NT2/D1 (cell line): Measurements from ENCODE around the gene POU2F2.

ENCODE experiments used
- DNase-seq: peaks from one replicate; pipeline ENCODE4 v3.0.0-alpha.2; 2011; ENCODE audit warnings: low read depth, low spot score
- H3K27me3 ChIP-seq: 2 replicates; pipeline ENCODE4 v1.6.0; 2011; ENCODE audit warnings: mild to moderate bottlenecking; ENCODE audit not compliant: insufficient read length, insufficient read depth
- H3K36me3 ChIP-seq: 2 replicates; pipeline ENCODE4 v1.6.1; 2011; ENCODE audit warnings: mild to moderate bottlenecking, low read length, mixed read lengths; ENCODE audit not compliant: insufficient read depth, insufficient read length
- H3K4me1 ChIP-seq: 2 replicates; pipeline ENCODE4 v1.5.1; 2011; ENCODE audit not compliant: insufficient read depth, insufficient read length
- H3K4me3 ChIP-seq: 2 replicates; pipeline ENCODE4 v1.5.1; 2011; ENCODE audit warnings: low read depth; ENCODE audit not compliant: insufficient read length
- H3K9ac ChIP-seq: 2 replicates; pipeline ENCODE4 v1.6.0; 2011; ENCODE audit warnings: low read depth; ENCODE audit not compliant: insufficient read length
- H3K9me3 ChIP-seq: 2 replicates; pipeline ENCODE4 v1.5.1; 2011; ENCODE audit warnings: mild to moderate bottlenecking, low read length; ENCODE audit not compliant: insufficient read depth
- SUZ12 ChIP-seq: IDR thresholded peaks from 2 replicates; pipeline ENCODE4 v1.6.1; 2011; ENCODE audit not compliant: insufficient read length, insufficient read depth; ENCODE audit errors: extremely low read depth
- YY1 ChIP-seq: IDR thresholded peaks from 2 replicates; pipeline ENCODE4 v1.6.1; 2011; ENCODE audit not compliant: insufficient read length, insufficient read depth
- ZNF274 ChIP-seq: IDR thresholded peaks from 2 replicates; pipeline ENCODE4 v1.6.1; 2011; ENCODE audit warnings: mild to moderate bottlenecking, low read depth, low read length

Gene POU2F2

DNA sequence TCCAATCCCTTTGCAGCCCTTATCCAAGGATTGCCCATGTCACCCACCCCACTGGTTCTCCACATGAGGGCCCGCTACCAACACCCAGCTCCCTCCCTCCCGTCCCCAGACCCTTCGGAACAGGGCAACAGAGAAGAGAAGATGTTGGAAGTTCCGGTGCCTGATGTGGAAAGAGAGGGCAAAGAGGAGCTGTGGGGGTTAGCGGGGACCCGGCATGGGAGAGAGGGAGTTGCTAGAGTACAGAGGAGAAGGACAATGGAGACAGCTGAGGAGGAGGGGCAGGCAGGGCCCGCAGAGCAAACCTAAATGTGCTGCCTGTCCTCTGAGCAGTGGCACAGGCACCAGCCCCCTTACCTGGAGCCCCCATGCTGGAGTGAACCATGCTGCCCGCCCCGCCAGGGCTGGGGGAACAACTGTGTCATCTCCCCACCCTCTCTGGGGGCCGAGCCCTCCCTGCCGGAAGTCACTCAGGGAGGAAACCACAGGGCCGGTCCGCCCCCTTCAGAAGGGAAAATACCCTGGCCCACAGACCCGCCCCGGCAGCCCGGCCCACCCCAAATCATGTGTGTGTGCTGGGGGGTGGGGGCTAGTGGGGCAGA lies at the start of gene POU2F2:
TSS of gene POU2F2 (minus strand) at position 417 of the 599 bp plus-strand sequence. CDS start at position 382, 35 bp downstream.
- Histone ChIP-seq H3K9me3 (no peaks in the 10 kb centered on the region), H3K4me1 (peaks cover 2% of the 10 kb centered on the region), H3K4me3 (no peak within 1 kb of the TSS), H3K36me3 (no peaks in the 10 kb centered on the region), H3K27me3 (peaks cover 53% of the 10 kb centered on the region), H3K9ac (peak within 1 kb of the TSS; percentile 51)
- DNase-seq, result no peak
- TF ChIP-seq SUZ12, result no peak
- TF ChIP-seq ZNF274, result no peak
- TF ChIP-seq YY1, result no peak

DNA sequence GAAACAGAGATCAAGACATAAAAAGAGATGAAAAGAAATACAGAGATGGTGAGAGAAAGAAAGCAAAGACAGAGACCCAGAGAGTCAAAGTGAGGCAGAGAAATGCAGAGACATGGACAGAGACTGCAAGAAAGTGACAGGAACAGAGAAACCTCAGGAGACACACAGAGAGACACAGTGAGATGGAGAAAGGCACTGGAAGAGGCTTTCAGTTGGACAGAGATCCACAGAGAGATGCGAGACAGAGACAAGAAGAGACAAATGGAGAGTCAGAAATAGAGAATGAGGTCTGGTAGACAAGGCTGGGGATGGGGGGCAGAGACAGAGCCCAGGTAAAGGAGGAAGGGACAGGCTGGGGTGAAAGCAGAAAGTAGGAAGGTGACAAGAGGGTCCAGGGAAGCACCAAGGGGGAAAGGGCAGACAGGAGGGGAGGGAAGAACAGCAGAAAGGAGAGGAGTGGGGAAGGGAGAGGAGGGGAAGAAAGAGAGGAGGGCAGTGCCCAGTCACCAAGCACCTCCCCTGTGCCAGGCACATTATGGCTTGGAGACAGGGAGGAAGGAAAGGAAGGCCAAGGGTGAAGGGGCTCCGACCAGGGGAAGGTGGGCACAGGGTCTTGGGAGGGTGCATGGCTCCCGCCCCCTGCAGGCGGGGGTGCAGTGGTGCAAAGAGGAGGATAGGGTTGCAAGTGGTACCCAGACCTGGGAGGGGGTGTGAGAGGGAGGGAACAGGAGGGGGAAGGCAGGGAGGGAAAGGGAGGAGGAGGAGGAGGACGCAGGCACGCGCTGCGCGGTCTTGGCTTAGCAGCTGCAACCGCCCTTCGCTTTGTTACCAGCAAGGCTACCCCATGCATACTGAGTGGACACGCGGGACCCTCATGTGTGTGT lies 46.8 kb upstream of the POU2F2 start:
- TF ChIP-seq ZNF274 (no peak), SUZ12 (peak; percentile 59)
- H3K9ac ChIP-seq, result no peak overlapping the region
- no peaks in the 10 kb centered on the region for H3K9me3 ChIP-seq
- H3K4me1 ChIP-seq, result peaks cover 2% of the 10 kb centered on the region
- peaks cover 80% of the 10 kb centered on the region for H3K27me3 ChIP-seq
- peak; percentile 11 for DNase-seq
- H3K4me3 ChIP-seq, result no peak overlapping the region
- H3K36me3 ChIP-seq, result no peaks in the 10 kb centered on the region

DNA sequence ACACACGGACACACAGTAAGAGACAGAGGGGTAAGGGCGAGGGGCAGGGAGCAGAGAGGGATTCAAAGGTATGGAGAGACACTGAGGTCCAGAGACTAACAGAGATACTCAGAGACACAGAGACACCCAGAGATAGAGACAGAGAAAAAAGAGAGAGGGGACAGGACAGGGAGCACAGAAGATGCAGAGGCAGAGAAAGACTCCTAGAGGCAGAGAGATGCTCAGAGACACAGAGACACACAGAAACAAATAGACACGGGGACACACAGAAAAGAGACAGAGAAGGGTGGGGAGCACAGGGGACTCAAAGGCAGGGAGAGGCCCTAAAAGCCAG lies 45.4 kb upstream of the POU2F2 start:
- Histone ChIP-seq H3K9ac (no peak overlapping the region), H3K27me3 (peaks cover 90% of the 10 kb centered on the region), H3K9me3 (no peaks in the 10 kb centered on the region), H3K36me3 (no peaks in the 10 kb centered on the region), H3K4me1 (peaks cover 2% of the 10 kb centered on the region), H3K4me3 (no peak overlapping the region)
- no peak for DNase-seq
- TF ChIP-seq ZNF274, result no peak
- TF ChIP-seq SUZ12, result no peak
- TF ChIP-seq YY1, result no peak

- peak; percentile 60 for DNase-seq
- Histone ChIP-seq H3K36me3 (no peaks in the 10 kb centered on the region), H3K9me3 (no peaks in the 10 kb centered on the region), H3K4me3 (peak overlapping the region; percentile 11), H3K4me1 (peaks cover 2% of the 10 kb centered on the region), H3K9ac (peak overlapping the region; percentile 26), H3K27me3 (peaks cover 88% of the 10 kb centered on the region)
- TF ChIP-seq SUZ12 (no peak), YY1 (no peak), ZNF274 (no peak)
Measured at GRCh38 chr19:42176990-42177685, 44.9 kb upstream of the POU2F2 start.

DNA sequence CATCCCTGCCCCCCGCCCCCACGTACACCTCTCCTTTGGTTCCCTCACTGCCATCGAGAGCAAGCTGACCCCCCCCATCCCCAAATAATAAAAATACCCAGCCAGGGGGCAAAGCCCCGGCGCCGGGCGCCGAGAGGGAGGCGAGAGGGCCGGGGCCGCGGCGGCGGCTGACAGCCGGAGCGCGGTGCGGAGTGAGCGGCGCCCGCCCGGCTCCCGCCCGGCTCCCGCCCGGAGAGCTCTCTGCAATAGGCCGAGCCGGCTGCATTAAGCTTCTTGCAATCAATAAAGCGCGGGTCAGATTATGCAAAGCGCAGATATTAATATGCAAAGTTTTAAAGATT lies 44.4 kb upstream of the POU2F2 start:
- Histone ChIP-seq H3K27me3 (peaks cover 83% of the 10 kb centered on the region), H3K4me1 (peaks cover 2% of the 10 kb centered on the region), H3K9ac (no peak overlapping the region), H3K9me3 (no peaks in the 10 kb centered on the region), H3K4me3 (peak overlapping the region; percentile 6), H3K36me3 (no peaks in the 10 kb centered on the region)
- TF ChIP-seq SUZ12 (no peak), ZNF274 (no peak), YY1 (no peak)
- DNase-seq, result no peak

DNA sequence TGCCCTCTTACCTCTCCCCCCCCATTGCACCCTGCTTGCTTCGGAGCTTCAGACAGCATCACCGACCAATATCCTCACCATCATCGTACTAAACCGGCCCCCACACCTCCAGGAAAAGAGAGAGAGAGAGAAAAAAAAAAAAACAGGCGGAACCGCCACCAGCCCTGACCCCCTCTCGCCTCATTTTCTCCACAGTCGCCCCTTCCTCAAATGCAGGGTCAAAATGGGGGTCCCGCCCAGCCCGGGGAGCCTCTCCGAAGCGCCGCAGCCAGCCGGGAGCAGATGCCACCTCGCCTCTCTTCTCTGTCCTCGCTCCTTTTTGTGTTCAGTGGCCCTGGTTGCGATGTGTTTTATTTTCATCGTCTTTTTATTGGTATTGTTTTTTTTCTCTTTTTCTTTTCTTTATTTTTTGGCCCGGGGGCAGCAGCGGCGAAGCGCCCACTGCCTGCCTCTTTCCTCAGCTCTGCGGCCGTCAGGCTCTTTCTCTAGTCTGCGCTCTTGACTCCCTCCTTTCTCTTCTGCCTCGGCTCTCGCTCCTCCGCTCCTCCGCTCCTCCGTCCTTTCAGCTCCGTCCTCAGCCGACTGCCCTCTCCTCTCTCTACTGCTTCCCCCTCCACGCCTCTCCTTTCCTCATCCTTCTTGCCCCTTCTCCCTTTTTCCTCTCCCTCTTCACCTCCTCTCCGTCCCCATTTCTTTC lies 43.9 kb upstream of the POU2F2 start:
- Histone ChIP-seq H3K36me3 (no peaks in the 10 kb centered on the region), H3K9ac (no peak overlapping the region), H3K27me3 (peaks cover 80% of the 10 kb centered on the region), H3K4me3 (peak overlapping the region; percentile 9), H3K4me1 (peaks cover 2% of the 10 kb centered on the region), H3K9me3 (no peaks in the 10 kb centered on the region)
- DNase-seq, result peak; percentile 15
- TF ChIP-seq ZNF274 (no peak), YY1 (no peak), SUZ12 (no peak)
